IMR-90 (cell line): ENCODE data around the gene RTKN. TPM values are rescaled to one million over a fixed set of nuclear protein-coding genes. Genes with fewer than 3 reads are reported as not detected.

Experiments
- ATAC-seq: fragments of 200-7000 bp; cut with Tn5 transposase; 2 replicates; pipeline ENCODE4 v1.9.1; 2020; ENCODE audit warnings: low read depth, mild to moderate bottlenecking, moderate library complexity
- BruUV-seq: library from RNA; stranded (reverse); fragments of 400-500 nt; replicated peaks from 2 replicates; lab custom pipeline; 2021; lab: Mats Ljungman, UMichigan
- CTCF ChIA-PET: fragments of 300-600 bp; formaldehyde crosslinking; extraction: SDS; loops from one replicate; lab custom pipeline; 2021; ENCODE audit warnings: antibody characterized with exemption; lab: Yijun Ruan, JAX
- POLR2A ChIA-PET: fragments of 300-600 bp; sonication (Branson Sonifier 250); formaldehyde crosslinking; loops from one replicate; lab custom pipeline; 2022; ENCODE audit warnings: antibody characterized with exemption; ENCODE audit not compliant: unreplicated experiment; lab: Charles Lee
- DNase-seq: peaks from one replicate; pipeline ENCODE4 v3.0.0; 2013
- H2AFZ ChIP-seq: replicated peaks from 2 replicates; pipeline ENCODE3; 2013; ENCODE audit warnings: low read length, mild to moderate bottlenecking; ENCODE audit not compliant: poor library complexity
- H2AK5ac ChIP-seq: 2 replicates; pipeline ENCODE4 v1.6.1; 2013; ENCODE audit warnings: low read depth, low read length, inconsistent platforms
- H2AK9ac ChIP-seq: replicated peaks from 2 replicates; pipeline ENCODE3; 2013; ENCODE audit warnings: mild to moderate bottlenecking, low read depth, low read length, moderate library complexity; ENCODE audit not compliant: poor library complexity
- H2BK120ac ChIP-seq: 2 replicates; pipeline ENCODE4 v1.6.1; 2013; ENCODE audit warnings: low read depth, low read length, inconsistent platforms
- H2BK15ac ChIP-seq: 3 replicates; pipeline ENCODE4 v1.6.1; 2013; ENCODE audit warnings: low read depth, low read length, inconsistent platforms
- H2BK20ac ChIP-seq: 2 replicates; pipeline ENCODE4 v1.6.1; 2013; ENCODE audit warnings: low read depth, mild to moderate bottlenecking, inconsistent platforms, low read length, moderate library complexity
- H2BK5ac ChIP-seq: 2 replicates; pipeline ENCODE4 v1.6.1; 2013; ENCODE audit warnings: mild to moderate bottlenecking, low read depth, low read length, inconsistent platforms; ENCODE audit not compliant: poor library complexity, severe bottlenecking
- H3K14ac ChIP-seq: replicated peaks from 2 replicates; pipeline ENCODE4 v1.6.1; 2013; ENCODE audit warnings: low read depth, low read length, inconsistent platforms
- H3K18ac ChIP-seq: 2 replicates; pipeline ENCODE4 v1.6.1; 2013; ENCODE audit warnings: low read depth, low read length, control low read depth
- H3K23ac ChIP-seq: 2 replicates; pipeline ENCODE4 v1.6.1; 2013; ENCODE audit warnings: low read depth, low read length, inconsistent platforms
- H3K27ac ChIP-seq: 2 replicates; pipeline ENCODE4 v1.5.1; 2013; ENCODE audit warnings: mild to moderate bottlenecking, control low read depth, low read length; ENCODE audit not compliant: insufficient read depth
- H3K27me3 ChIP-seq: 2 replicates; pipeline ENCODE4 v1.6.1; 2013; ENCODE audit warnings: low read length; ENCODE audit not compliant: control insufficient read depth, insufficient read depth
- H3K36me3 ChIP-seq: 2 replicates; pipeline ENCODE4 v1.6.1; 2013; ENCODE audit warnings: low read length, mixed read lengths; ENCODE audit not compliant: control insufficient read depth, insufficient read depth
- H3K4ac ChIP-seq: 2 replicates; pipeline ENCODE4 v1.6.1; 2013; ENCODE audit warnings: low read depth, low read length, inconsistent platforms
- H3K4me1 ChIP-seq: 2 replicates; pipeline ENCODE4 v1.6.1; 2013; ENCODE audit warnings: low read length, mixed read lengths; ENCODE audit not compliant: control insufficient read depth, insufficient read depth
- H3K4me2 ChIP-seq: 2 replicates; pipeline ENCODE4 v1.6.1; 2013; ENCODE audit warnings: low read depth, mild to moderate bottlenecking, control low read depth, low read length, moderate library complexity
- H3K4me3 ChIP-seq: 2 replicates; pipeline ENCODE4 v1.5.1; 2013; ENCODE audit warnings: low read depth, mild to moderate bottlenecking, control low read depth, low read length, moderate library complexity; ENCODE audit not compliant: insufficient read depth
- H3K56ac ChIP-seq: 2 replicates; pipeline ENCODE4 v1.6.1; 2013; ENCODE audit warnings: low read length, inconsistent platforms; ENCODE audit not compliant: insufficient read depth; ENCODE audit errors: extremely low read depth
- H3K79me1 ChIP-seq, 2 experiments: 2 replicates each; pipeline ENCODE4 v1.6.1; 2013; ENCODE audit warnings: low read length in 2 of 2, inconsistent platforms in 1 of 2, low read depth in 1 of 2
- H3K9ac ChIP-seq: 2 replicates; pipeline ENCODE4 v1.6.1; 2013; ENCODE audit warnings: low read depth, low read length, control low read depth
- H3K9me1 ChIP-seq: 2 replicates; pipeline ENCODE4 v1.6.1; 2013; ENCODE audit warnings: low read length, inconsistent platforms; ENCODE audit not compliant: insufficient read depth
- H3K9me3 ChIP-seq: 2 replicates; pipeline ENCODE4 v1.6.1; 2013; ENCODE audit warnings: low read length; ENCODE audit not compliant: control insufficient read depth, insufficient read depth
- H4K20me1 ChIP-seq: 2 replicates; pipeline ENCODE4 v1.6.1; 2013; ENCODE audit warnings: low read length, inconsistent platforms; ENCODE audit not compliant: insufficient read depth
- H4K5ac ChIP-seq: 2 replicates; pipeline ENCODE4 v1.6.1; 2013; ENCODE audit warnings: mild to moderate bottlenecking, low read depth, low read length, control low read depth
- H4K8ac ChIP-seq, 2 experiments: 2 replicates each; pipeline ENCODE4 v1.6.1; 2013; ENCODE audit warnings: low read depth in 2 of 2, low read length in 2 of 2, control low read depth in 1 of 2, inconsistent platforms in 1 of 2
- H4K91ac ChIP-seq: 2 replicates; pipeline ENCODE4 v1.6.1; 2013; ENCODE audit warnings: low read depth, low read length, inconsistent platforms; ENCODE audit not compliant: insufficient read depth
- CHD1 ChIP-seq: IDR thresholded peaks from 2 replicates; pipeline ENCODE4 v1.6.1; 2012; ENCODE audit warnings: low read depth, low read length, improper control_type of control experiment
- MXI1 ChIP-seq: IDR thresholded peaks from 2 replicates; pipeline ENCODE4 v1.6.1; 2012; ENCODE audit warnings: low read depth, mild to moderate bottlenecking, low read length, moderate library complexity, borderline replicate concordance
- WGBS, 2 experiments: methylation state at CpG; one replicate each; pipeline versions ENCODE4 v1.1.5 to v1.1.7; 2013; ENCODE audit warnings: missing lambda C conversion rate in 2 of 2; ENCODE audit not compliant: insufficient read length in 1 of 2; ENCODE audit errors: extremely low coverage in 2 of 2; 5-methylcytosine and 5-hydroxymethylcytosine counted together
- dilution Hi-C: fragments of 300-500 bp; cut with HindIII; formaldehyde crosslinking; loops from one replicate; pipeline ENCODE4 v1.14.3; 2018; ENCODE audit warnings: low sequenced_read_pairs; ENCODE audit not compliant: unreplicated experiment
- in situ Hi-C: fragments of 300-500 bp; cut with MboI; formaldehyde crosslinking; loops from 3 replicates; pipeline ENCODE4 v1.14.3; 2019; ENCODE audit warnings: low sequenced_read_pairs, inconsistent platforms, mixed read lengths
- intact Hi-C: fragments of 100-400 bp; cut with micrococcal nuclease; formaldehyde crosslinking; loops from 2 replicates; pipeline ENCODE4 v1.10.0; 2022
- polyA plus RNA-seq, 3 experiments: library from polyadenylated mRNA; depleted of rRNA; stranded (reverse); fragments of >200 nt; gene quantifications; 2 replicates each; pipeline ENCODE4 v1.2.3, GENCODE V29; 2012; ENCODE audit warnings: low replicate concordance in 1 of 3
- total RNA-seq: library from RNA; depleted of rRNA; stranded (reverse); fragments of >200 nt; gene quantifications from 2 replicates; pipeline ENCODE4 v1.2.3, GENCODE V29; 2012

RTKN gene
- total and polyA plus RNA-seq, 2 of the 4 experiments (the other 2 are of a cell fraction): 11.1 to 19.7 TPM

GRCh38 chr2:74424995-74425406 is 16.7 kb downstream of the RTKN start:
- no peak overlapping the region for H3K9ac ChIP-seq
- H2BK5ac ChIP-seq: no peak overlapping the region
- no peak overlapping the region for H4K5ac ChIP-seq
- H3K27ac ChIP-seq: no peak overlapping the region
- no peak overlapping the region for H3K56ac ChIP-seq
- WGBS, 2 experiments: no CpG with 5 or more reads among the region's 5 CpGs
- H3K27me3 ChIP-seq: no peaks in the 10 kb centered on the region
- H2BK120ac ChIP-seq: no peak overlapping the region
- H4K91ac ChIP-seq: no peak overlapping the region
- no peak for DNase-seq
- H3K36me3 ChIP-seq: peaks cover 49% of the 10 kb centered on the region
- TF ChIP-seq MXI1 (no peak), CHD1 (no peak)
- H4K20me1 ChIP-seq: 0 out of 2 replicates have a peak, but pooled peaks cover 3% of the 10 kb centered on the region
- H3K4me2 ChIP-seq: no peak overlapping the region
- BruUV-seq: no TSS peak
- H3K9me1 ChIP-seq: peaks cover 7% of the 10 kb centered on the region
- no peak overlapping the region for H2BK20ac ChIP-seq
- no peak overlapping the region for H2AK5ac ChIP-seq
- H2BK15ac ChIP-seq: no peak overlapping the region
- no peak overlapping the region for H4K8ac ChIP-seq
- no peak overlapping the region for H3K4me3 ChIP-seq
- intact Hi-C loops: no loop called here
- dilution Hi-C loops: no loop called here
- no peak overlapping the region for H3K18ac ChIP-seq
- ATAC-seq: no peak
- H3K14ac ChIP-seq: no peak overlapping the region
- no peaks in the 10 kb centered on the region for H3K9me3 ChIP-seq
- no peak overlapping the region for H3K4ac ChIP-seq
- CTCF ChIA-PET: no interaction called here
- H3K23ac ChIP-seq: no peak overlapping the region
- H3K79me1 ChIP-seq: peaks cover 2 to 8% of the 10 kb centered on the region in 2 experiments; a peak in 2 of 4 replicates
- POLR2A ChIA-PET: no interaction called here
- no peak overlapping the region for H2AFZ ChIP-seq
- H2AK9ac ChIP-seq: no peak overlapping the region
- H3K4me1 ChIP-seq: peaks cover 3% of the 10 kb centered on the region
- in situ Hi-C loops: no loop called here
